ENCODE data around the gene ARV1. TPM values are rescaled to one million over a fixed set of nuclear protein-coding genes. Genes with fewer than 3 reads are reported as not detected.
"Not testable (repeated sequence)": the region's sequence is repeated elsewhere in the genome, so short reads cannot be mapped to it uniquely, and the experiment has no call there.

ARV1 gene
- total RNA-seq, 2 experiments from 2014 or later = 1.5 to 1.8 TPM

- TF ChIP-seq, protein P1, sequence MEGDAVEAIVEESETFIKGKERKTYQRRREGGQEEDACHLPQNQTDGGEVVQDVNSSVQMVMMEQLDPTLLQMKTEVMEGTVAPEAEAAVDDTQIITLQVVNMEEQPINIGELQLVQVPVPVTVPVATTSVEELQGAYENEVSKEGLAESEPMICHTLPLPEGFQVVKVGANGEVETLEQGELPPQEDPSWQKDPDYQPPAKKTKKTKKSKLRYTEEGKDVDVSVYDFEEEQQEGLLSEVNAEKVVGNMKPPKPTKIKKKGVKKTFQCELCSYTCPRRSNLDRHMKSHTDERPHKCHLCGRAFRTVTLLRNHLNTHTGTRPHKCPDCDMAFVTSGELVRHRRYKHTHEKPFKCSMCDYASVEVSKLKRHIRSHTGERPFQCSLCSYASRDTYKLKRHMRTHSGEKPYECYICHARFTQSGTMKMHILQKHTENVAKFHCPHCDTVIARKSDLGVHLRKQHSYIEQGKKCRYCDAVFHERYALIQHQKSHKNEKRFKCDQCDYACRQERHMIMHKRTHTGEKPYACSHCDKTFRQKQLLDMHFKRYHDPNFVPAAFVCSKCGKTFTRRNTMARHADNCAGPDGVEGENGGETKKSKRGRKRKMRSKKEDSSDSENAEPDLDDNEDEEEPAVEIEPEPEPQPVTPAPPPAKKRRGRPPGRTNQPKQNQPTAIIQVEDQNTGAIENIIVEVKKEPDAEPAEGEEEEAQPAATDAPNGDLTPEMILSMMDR (IDR thresholded peaks at IDR 0.05) = no peak
- Histone ChIP-seq H3K4me3 (ENCODE audit: low read length) (no peak overlapping the region), H3K9me3 (ENCODE audit: control insufficient read depth in 1 of 2, insufficient read depth in 1 of 2, low read length in 2 of 2) (peaks cover 0 to 5% of the 10 kb centered on the region in 2 experiments), H3K36me3 (ENCODE audit: insufficient read depth, low read length) (no peaks in the 10 kb centered on the region), H3K27ac (ENCODE audit: low read depth in 1 of 2, low read length in 2 of 2) (no peak overlapping the region), H3K27me3 (ENCODE audit: control insufficient read depth in 1 of 2, insufficient read depth in 2 of 2, low read length in 2 of 2) (no peaks in the 10 kb centered on the region), H3K4me1 (ENCODE audit: insufficient read depth, low read length) (peaks cover 20% of the 10 kb centered on the region)
- H3K4me1 Mint-ChIP-seq (ENCODE audit: low read depth) = peaks cover 28% of the 10 kb centered on the region
- peak overlapping the region; percentile 58 for H3K27ac Mint-ChIP-seq
- intact Hi-C loops (cut with DNase I, micrococcal nuclease) = loop anchor here in 1 of 2 experiments (2.0 kb wide), 2 partner anchors 61 to 173 kb away; partner anchors contain the start of gene C1orf198
- CTCF ChIA-PET = interaction anchor here (0.6 kb wide), 1 partner anchor 67 kb away, joined by 3 read pairs; no protein-coding TSS in a partner anchor
- H3K9me3 Mint-ChIP-seq = no peaks in the 10 kb centered on the region
- H3K4me3 Mint-ChIP-seq = peak overlapping the region; percentile 88
- no peaks in the 10 kb centered on the region for H3K36me3 Mint-ChIP-seq (ENCODE audit: low read depth)
- no peak for ATAC-seq (ENCODE audit: poor library complexity)
- DNase-seq = no peak
- POLR2A ChIA-PET = interaction anchor here (0.8 to 3.8 kb wide), 4 partner anchors 12 to 486 kb away, joined by 3 to 28 read pairs (median 13); partner anchors contain the start of genes ARV1, TSNAX and TTC13
- H3K27me3 Mint-ChIP-seq = peaks cover 11% of the 10 kb centered on the region
Observed at GRCh38 chr1:231041719-231042261, 62.9 kb downstream of the ARV1 start.

- ChIA-PET POLR2A (no interaction called here), CTCF (no interaction called here)
- Mint-ChIP-seq H3K27ac (no peak overlapping the region), H3K27me3 (peaks cover 23% of the 10 kb centered on the region), H3K36me3 (ENCODE audit: low read depth) (no peaks in the 10 kb centered on the region), H3K4me1 (ENCODE audit: low read depth) (peaks cover 6% of the 10 kb centered on the region), H3K9me3 (no peaks in the 10 kb centered on the region), H3K4me3 (no peak overlapping the region)
- intact Hi-C loops (cut with DNase I, micrococcal nuclease) = no loop called here
- H3K4me1 ChIP-seq (ENCODE audit: insufficient read depth, low read length) = peaks cover 11% of the 10 kb centered on the region
- no peaks in the 10 kb centered on the region for H3K27me3 ChIP-seq (ENCODE audit: control insufficient read depth in 1 of 2, insufficient read depth in 2 of 2, low read length in 2 of 2)
- H3K9me3 ChIP-seq (ENCODE audit: control insufficient read depth in 1 of 2, insufficient read depth in 1 of 2, low read length in 2 of 2) = peaks cover 0 to 5% of the 10 kb centered on the region in 2 experiments
- DNase-seq (no peak), ATAC-seq (ENCODE audit: poor library complexity) (no peak)
- H3K36me3 ChIP-seq (ENCODE audit: insufficient read depth, low read length) = no peaks in the 10 kb centered on the region
- TF ChIP-seq, protein P1 (IDR thresholded peaks at IDR 0.05) = no peak
- no peak overlapping the region for H3K4me3 ChIP-seq (ENCODE audit: low read length)
- H3K27ac ChIP-seq (ENCODE audit: low read depth in 1 of 2, low read length in 2 of 2) = no peak overlapping the region
Observed at GRCh38 chr1:231044588-231044987, 65.7 kb downstream of the ARV1 start.

GRCh38 chr1:231045286-231045685 is 66.4 kb downstream of the ARV1 start:
- no peaks in the 10 kb centered on the region for H3K36me3 ChIP-seq (ENCODE audit: insufficient read depth, low read length)
- Mint-ChIP-seq H3K27me3 (peaks cover 23% of the 10 kb centered on the region), H3K36me3 (ENCODE audit: low read depth) (no peaks in the 10 kb centered on the region), H3K27ac (no peak overlapping the region), H3K4me1 (ENCODE audit: low read depth) (peaks cover 6% of the 10 kb centered on the region), H3K4me3 (no peak overlapping the region), H3K9me3 (no peaks in the 10 kb centered on the region)
- CTCF ChIA-PET = no interaction called here
- no peak overlapping the region for H3K27ac ChIP-seq (ENCODE audit: low read depth in 1 of 2, low read length in 2 of 2)
- peaks cover 11% of the 10 kb centered on the region for H3K4me1 ChIP-seq (ENCODE audit: insufficient read depth, low read length)
- TF ChIP-seq, protein P1 (IDR thresholded peaks at IDR 0.05) = no peak
- H3K4me3 ChIP-seq (ENCODE audit: low read length) = no peak overlapping the region
- DNase-seq (peak in 1 of 14 experiments; percentile 3), ATAC-seq (ENCODE audit: poor library complexity) (no peak)
- H3K27me3 ChIP-seq (ENCODE audit: control insufficient read depth in 1 of 2, insufficient read depth in 2 of 2, low read length in 2 of 2) = no peaks in the 10 kb centered on the region
- peaks cover 0 to 5% of the 10 kb centered on the region in 2 experiments for H3K9me3 ChIP-seq (ENCODE audit: control insufficient read depth in 1 of 2, insufficient read depth in 1 of 2, low read length in 2 of 2)
- POLR2A ChIA-PET = no interaction called here
- intact Hi-C loops (cut with DNase I, micrococcal nuclease) = no loop called here

DNA sequence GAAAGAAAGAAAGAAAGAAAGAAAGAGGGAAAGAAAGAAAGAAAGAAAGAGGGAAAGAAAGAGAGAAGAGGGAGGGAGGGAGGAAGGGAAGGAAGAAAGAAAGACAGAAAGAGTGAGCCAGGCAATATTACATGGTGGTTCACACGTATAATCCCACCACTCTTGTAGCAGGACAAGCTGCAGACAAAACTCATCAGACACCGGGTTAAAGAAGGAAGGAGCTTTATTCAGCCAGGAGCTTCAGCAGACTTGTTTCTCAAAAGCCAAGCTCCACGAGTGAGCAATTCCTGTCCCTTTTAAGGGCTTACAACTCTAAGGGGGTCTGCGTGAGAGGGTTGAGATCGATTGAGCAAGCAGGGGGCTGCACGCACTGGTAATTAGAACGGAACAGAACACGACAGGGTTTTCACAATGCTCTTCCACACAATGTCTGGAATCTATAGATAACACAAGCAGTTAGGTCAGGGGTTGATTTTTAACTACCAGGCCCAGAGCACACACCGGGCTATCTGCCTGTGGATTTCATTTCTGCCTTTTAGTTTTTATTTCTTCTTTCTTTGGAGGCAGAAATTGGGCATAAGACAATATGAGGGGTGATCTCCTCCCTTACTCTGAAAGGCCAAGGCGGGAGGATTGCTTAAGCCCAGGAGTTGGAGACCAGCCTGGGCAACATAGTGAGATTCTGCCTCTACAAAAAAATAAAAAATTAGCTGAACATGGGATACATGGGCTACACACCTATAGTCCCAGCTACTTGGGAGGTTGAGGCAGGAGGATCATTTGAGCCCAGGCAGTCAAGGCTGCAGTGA is 67.2 kb downstream of the ARV1 start:
- H3K36me3 Mint-ChIP-seq (ENCODE audit: low read depth); H3K4me3 Mint-ChIP-seq; CTCF ChIA-PET; ATAC-seq (ENCODE audit: poor library complexity); H3K27ac Mint-ChIP-seq; H3K4me1 Mint-ChIP-seq (ENCODE audit: low read depth); H3K36me3 ChIP-seq (ENCODE audit: insufficient read depth, low read length); H3K4me1 ChIP-seq (ENCODE audit: insufficient read depth, low read length); H3K27me3 ChIP-seq (ENCODE audit: control insufficient read depth in 1 of 2, insufficient read depth in 2 of 2, low read length in 2 of 2); intact Hi-C loops (cut with DNase I, micrococcal nuclease); H3K9me3 Mint-ChIP-seq; DNase-seq; H3K9me3 ChIP-seq (ENCODE audit: control insufficient read depth in 1 of 2, insufficient read depth in 1 of 2, low read length in 2 of 2); H3K4me3 ChIP-seq (ENCODE audit: low read length); H3K27ac ChIP-seq (ENCODE audit: low read depth in 1 of 2, low read length in 2 of 2): not testable (repeated sequence)
- peaks cover 26% of the 10 kb centered on the region for H3K27me3 Mint-ChIP-seq
- POLR2A ChIA-PET = interaction anchor here (0.7 kb wide), 1 partner anchor 8 kb away, joined by 3 read pairs; no protein-coding TSS in a partner anchor
